Right lobe of liver (tissue), 4 donors: ENCODE results near the gene TMEM132D.

Experiments used
- CTCF ChIP-seq, 4 donors: fragments of 200-600 bp in 3 of 4; fragments of 450-650 bp in 1 of 4; IDR thresholded peaks; one replicate each; pipeline versions ENCODE4 v1.5.1 to v1.8.0; 2016 to 2022; ENCODE audit warnings: antibody characterized with exemption in 4 of 4, mild to moderate bottlenecking in 2 of 4
- POLR2A ChIP-seq: fragments of 450-650 bp; IDR thresholded peaks from one replicate; pipeline ENCODE4 v1.6.1; 2017; ENCODE audit warnings: antibody characterized with exemption, mild to moderate bottlenecking
- donor health status: DM: no; HTN: no; CAD: no.
- donor health status: DM: no; HTN: no; CAD: no.
- donor health status: DM: no; HTN: yes; CAD: no.

- TF ChIP-seq CTCF (IDR thresholded peaks at IDR 0.05), result no peak
- TF ChIP-seq POLR2A, result no peak
These were observed 571.5 kb downstream of the TMEM132D start for GRCh38 chr12:129332286-129332685.
